Measurements from ENCODE around the gene PPA1. TPM values are rescaled to one million over a fixed set of nuclear protein-coding genes. Genes with fewer than 3 reads are reported as not detected.

PPA1 gene
- total RNA-seq, 1 experiment from 2014 or later, result 180 TPM

DNA sequence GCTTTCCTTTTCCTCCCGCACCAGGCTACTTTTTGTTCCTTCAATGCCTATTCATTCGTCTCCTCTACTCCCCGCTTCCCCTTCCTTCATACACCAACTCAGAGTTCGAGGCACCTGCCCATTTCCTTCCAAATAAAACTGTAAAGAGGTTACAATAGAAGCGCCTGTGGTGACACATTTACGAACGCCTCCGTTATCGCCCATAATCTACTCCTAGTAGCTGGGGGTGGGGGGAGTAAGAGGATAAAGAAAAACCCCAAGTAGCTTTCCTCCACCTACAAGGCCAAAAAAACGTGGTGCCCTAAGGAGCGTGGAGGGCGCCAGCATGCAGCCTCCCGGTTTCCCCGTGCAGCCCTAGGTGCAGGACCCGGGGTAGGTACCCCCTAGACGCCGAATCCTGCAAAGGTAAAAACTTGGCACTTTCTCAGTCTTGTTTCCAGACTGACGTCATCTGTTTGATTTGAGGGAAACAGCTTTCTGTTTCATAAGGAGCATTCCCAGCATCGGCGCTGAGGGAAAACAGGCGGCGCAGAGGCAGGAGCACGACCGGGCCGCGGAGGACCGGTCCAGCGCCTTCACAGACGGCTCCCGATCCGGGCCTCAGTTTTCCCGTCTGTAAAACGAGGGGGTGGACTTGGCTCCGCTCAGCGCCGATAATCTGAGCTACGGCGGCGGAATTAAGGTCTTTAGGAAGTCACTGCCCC is 922 bp downstream of the PPA1 start:
- CTCF ChIA-PET, result interaction anchor here (0.6 to 3.2 kb wide), 10 partner anchors 11 to 379 kb away, joined by 3 to 48 read pairs (median 8); partner anchors contain the start of gene TYSND1
- H3K27me3 Mint-ChIP-seq (ENCODE audit: low read depth), result no peaks in the 10 kb centered on the region; the same call in 1 of the 2 replicates
- DNase-seq (ENCODE audit: low spot score), result no peak
- H3K9me3 Mint-ChIP-seq, result peaks cover 3% of the 10 kb centered on the region
- peaks cover 8% of the 10 kb centered on the region for H3K4me1 Mint-ChIP-seq
- POLR2A ChIA-PET, result interaction anchor here (1.2 to 1.5 kb wide), 2 partner anchors 10 to 62 kb away, joined by 4 read pairs; partner anchors contain the start of gene SAR1A
- no peak for ATAC-seq
- peak overlapping the region; percentile 92 for H3K4me3 Mint-ChIP-seq
- H3K27ac Mint-ChIP-seq, result peak overlapping the region; percentile 1; the same call in 1 of the 2 replicates
- TF ChIP-seq CREM (CRISPR knock-in tag; IDR thresholded peaks at IDR 0.05), result 0 out of 2 replicates have a peak, but pooled peaks have one; percentile 23
- 0 out of 2 replicates have a peak, but pooled peaks have one; percentile 20 for TF ChIP-seq GABPB1 (CRISPR knock-in tag; IDR thresholded peaks at IDR 0.05)
- TF ChIP-seq, protein P1, sequence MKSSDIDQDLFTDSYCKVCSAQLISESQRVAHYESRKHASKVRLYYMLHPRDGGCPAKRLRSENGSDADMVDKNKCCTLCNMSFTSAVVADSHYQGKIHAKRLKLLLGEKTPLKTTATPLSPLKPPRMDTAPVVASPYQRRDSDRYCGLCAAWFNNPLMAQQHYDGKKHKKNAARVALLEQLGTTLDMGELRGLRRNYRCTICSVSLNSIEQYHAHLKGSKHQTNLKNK (CRISPR knock-in tag; IDR thresholded peaks at IDR 0.05), result no peak
- no peak for TF ChIP-seq ZBTB21 (CRISPR knock-in tag; IDR thresholded peaks at IDR 0.05; ENCODE audit: borderline replicate concordance)
- TF ChIP-seq, protein P2, sequence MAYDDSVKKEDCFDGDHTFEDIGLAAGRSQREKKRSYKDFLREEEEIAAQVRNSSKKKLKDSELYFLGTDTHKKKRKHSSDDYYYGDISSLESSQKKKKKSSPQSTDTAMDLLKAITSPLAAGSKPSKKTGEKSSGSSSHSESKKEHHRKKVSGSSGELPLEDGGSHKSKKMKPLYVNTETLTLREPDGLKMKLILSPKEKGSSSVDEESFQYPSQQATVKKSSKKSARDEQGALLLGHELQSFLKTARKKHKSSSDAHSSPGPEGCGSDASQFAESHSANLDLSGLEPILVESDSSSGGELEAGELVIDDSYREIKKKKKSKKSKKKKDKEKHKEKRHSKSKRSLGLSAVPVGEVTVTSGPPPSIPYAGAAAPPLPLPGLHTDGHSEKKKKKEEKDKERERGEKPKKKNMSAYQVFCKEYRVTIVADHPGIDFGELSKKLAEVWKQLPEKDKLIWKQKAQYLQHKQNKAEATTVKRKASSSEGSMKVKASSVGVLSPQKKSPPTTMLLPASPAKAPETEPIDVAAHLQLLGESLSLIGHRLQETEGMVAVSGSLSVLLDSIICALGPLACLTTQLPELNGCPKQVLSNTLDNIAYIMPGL (CRISPR knock-in tag; IDR thresholded peaks at IDR 0.05), result no peak
- 0 out of 2 replicates have a peak, but pooled peaks have one; percentile 13 for TF ChIP-seq ZNF232 (CRISPR knock-in tag; IDR thresholded peaks at IDR 0.05)
- TF ChIP-seq, protein P3, sequence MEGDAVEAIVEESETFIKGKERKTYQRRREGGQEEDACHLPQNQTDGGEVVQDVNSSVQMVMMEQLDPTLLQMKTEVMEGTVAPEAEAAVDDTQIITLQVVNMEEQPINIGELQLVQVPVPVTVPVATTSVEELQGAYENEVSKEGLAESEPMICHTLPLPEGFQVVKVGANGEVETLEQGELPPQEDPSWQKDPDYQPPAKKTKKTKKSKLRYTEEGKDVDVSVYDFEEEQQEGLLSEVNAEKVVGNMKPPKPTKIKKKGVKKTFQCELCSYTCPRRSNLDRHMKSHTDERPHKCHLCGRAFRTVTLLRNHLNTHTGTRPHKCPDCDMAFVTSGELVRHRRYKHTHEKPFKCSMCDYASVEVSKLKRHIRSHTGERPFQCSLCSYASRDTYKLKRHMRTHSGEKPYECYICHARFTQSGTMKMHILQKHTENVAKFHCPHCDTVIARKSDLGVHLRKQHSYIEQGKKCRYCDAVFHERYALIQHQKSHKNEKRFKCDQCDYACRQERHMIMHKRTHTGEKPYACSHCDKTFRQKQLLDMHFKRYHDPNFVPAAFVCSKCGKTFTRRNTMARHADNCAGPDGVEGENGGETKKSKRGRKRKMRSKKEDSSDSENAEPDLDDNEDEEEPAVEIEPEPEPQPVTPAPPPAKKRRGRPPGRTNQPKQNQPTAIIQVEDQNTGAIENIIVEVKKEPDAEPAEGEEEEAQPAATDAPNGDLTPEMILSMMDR (IDR thresholded peaks at IDR 0.05), result no peak
- no peak for TF ChIP-seq KAT7 (CRISPR knock-in tag; IDR thresholded peaks at IDR 0.05; ENCODE audit: borderline replicate concordance)
- peaks cover 19% of the 10 kb centered on the region for H3K36me3 Mint-ChIP-seq

DNA sequence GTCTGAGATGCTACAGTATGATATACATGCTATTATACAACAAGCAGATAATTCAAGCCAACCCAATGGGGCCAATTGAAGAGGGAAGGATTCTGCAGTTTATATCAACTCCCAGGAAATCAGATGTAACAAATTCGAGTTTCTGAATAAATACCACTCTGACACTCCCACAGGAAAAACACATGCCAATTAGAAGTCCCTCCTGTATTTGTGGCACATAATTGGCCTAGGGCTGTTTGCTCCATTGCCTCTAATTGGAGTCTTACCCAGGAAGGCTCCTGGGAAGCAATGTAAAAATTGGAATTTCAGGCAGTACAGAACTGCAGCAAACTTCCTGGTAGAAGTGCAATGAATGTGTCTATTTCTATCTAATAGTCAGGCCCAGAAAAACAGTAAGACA is 4.7 kb downstream of the PPA1 start:
- Mint-ChIP-seq H3K27me3 (ENCODE audit: low read depth) (no peaks in the 10 kb centered on the region), H3K4me3 (no peak overlapping the region), H3K9me3 (no peaks in the 10 kb centered on the region), H3K36me3 (peaks cover 16% of the 10 kb centered on the region), H3K27ac (no peak overlapping the region), H3K4me1 (peaks cover 6% of the 10 kb centered on the region)
- ChIA-PET POLR2A (no interaction called here), CTCF (no interaction called here)
- ATAC-seq (no peak), DNase-seq (ENCODE audit: low spot score) (no peak)
- no peak for TF ChIP-seq TEAD4 (CRISPR knock-in tag; IDR thresholded peaks at IDR 0.05)
- TF ChIP-seq, protein P4, sequence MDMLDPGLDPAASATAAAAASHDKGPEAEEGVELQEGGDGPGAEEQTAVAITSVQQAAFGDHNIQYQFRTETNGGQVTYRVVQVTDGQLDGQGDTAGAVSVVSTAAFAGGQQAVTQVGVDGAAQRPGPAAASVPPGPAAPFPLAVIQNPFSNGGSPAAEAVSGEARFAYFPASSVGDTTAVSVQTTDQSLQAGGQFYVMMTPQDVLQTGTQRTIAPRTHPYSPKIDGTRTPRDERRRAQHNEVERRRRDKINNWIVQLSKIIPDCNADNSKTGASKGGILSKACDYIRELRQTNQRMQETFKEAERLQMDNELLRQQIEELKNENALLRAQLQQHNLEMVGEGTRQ (CRISPR knock-in tag; IDR thresholded peaks at IDR 0.05), result no peak
- TF ChIP-seq IRF2 (CRISPR knock-in tag; IDR thresholded peaks at IDR 0.05; ENCODE audit: borderline replicate concordance, low read depth), result no peak
- TF ChIP-seq ETV6 (CRISPR knock-in tag; IDR thresholded peaks at IDR 0.05), result no peak
- no peak for TF ChIP-seq NR2C2 (CRISPR knock-in tag; IDR thresholded peaks at IDR 0.05)
- TF ChIP-seq KAT7 (CRISPR knock-in tag; IDR thresholded peaks at IDR 0.05; ENCODE audit: borderline replicate concordance), result no peak
- TF ChIP-seq, protein P5, sequence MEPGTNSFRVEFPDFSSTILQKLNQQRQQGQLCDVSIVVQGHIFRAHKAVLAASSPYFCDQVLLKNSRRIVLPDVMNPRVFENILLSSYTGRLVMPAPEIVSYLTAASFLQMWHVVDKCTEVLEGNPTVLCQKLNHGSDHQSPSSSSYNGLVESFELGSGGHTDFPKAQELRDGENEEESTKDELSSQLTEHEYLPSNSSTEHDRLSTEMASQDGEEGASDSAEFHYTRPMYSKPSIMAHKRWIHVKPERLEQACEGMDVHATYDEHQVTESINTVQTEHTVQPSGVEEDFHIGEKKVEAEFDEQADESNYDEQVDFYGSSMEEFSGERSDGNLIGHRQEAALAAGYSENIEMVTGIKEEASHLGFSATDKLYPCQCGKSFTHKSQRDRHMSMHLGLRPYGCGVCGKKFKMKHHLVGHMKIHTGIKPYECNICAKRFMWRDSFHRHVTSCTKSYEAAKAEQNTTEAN (CRISPR knock-in tag; IDR thresholded peaks at IDR 0.05), result no peak
- TF ChIP-seq, protein P6, sequence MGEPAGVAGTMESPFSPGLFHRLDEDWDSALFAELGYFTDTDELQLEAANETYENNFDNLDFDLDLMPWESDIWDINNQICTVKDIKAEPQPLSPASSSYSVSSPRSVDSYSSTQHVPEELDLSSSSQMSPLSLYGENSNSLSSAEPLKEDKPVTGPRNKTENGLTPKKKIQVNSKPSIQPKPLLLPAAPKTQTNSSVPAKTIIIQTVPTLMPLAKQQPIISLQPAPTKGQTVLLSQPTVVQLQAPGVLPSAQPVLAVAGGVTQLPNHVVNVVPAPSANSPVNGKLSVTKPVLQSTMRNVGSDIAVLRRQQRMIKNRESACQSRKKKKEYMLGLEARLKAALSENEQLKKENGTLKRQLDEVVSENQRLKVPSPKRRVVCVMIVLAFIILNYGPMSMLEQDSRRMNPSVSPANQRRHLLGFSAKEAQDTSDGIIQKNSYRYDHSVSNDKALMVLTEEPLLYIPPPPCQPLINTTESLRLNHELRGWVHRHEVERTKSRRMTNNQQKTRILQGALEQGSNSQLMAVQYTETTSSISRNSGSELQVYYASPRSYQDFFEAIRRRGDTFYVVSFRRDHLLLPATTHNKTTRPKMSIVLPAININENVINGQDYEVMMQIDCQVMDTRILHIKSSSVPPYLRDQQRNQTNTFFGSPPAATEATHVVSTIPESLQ (CRISPR knock-in tag; IDR thresholded peaks at IDR 0.05), result no peak
- no peak for TF ChIP-seq GRHL2 (CRISPR knock-in tag; IDR thresholded peaks at IDR 0.05; ENCODE audit: insufficient replicate concordance, severe bottlenecking)
- no peak for TF ChIP-seq ZNF219 (CRISPR knock-in tag; IDR thresholded peaks at IDR 0.05; ENCODE audit: borderline replicate concordance)
- TF ChIP-seq SP1 (CRISPR knock-in tag; conservative IDR thresholded peaks at IDR 0.05), result no peak
- TF ChIP-seq NR1H2 (CRISPR knock-in tag; IDR thresholded peaks at IDR 0.05), result no peak
- TF ChIP-seq, protein P7, sequence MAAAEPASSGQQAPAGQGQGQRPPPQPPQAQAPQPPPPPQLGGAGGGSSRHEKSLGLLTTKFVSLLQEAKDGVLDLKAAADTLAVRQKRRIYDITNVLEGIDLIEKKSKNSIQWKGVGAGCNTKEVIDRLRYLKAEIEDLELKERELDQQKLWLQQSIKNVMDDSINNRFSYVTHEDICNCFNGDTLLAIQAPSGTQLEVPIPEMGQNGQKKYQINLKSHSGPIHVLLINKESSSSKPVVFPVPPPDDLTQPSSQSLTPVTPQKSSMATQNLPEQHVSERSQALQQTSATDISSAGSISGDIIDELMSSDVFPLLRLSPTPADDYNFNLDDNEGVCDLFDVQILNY (CRISPR knock-in tag; IDR thresholded peaks at IDR 0.05), result no peak
- TF ChIP-seq, protein P8, sequence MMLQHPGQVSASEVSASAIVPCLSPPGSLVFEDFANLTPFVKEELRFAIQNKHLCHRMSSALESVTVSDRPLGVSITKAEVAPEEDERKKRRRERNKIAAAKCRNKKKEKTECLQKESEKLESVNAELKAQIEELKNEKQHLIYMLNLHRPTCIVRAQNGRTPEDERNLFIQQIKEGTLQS (CRISPR knock-in tag; conservative IDR thresholded peaks at IDR 0.05), result no peak
- no peak for TF ChIP-seq JAZF1 (CRISPR knock-in tag; IDR thresholded peaks at IDR 0.05)
- TF ChIP-seq NR3C1 (CRISPR knock-in tag; conservative IDR thresholded peaks at IDR 0.05; ENCODE audit: low read depth), result no peak
- TF ChIP-seq ZNF396 (CRISPR knock-in tag; IDR thresholded peaks at IDR 0.05; ENCODE audit: borderline replicate concordance), result no peak
- TF ChIP-seq PRRX2 (CRISPR knock-in tag; IDR thresholded peaks at IDR 0.05), result no peak
